Ishikawa (cell line): ENCODE data around the gene PTCD1.

Source experiments
- CEBPB ChIP-seq: IDR thresholded peaks from 2 replicates; pipeline ENCODE4 v1.6.1; 2012
- CREB1 ChIP-seq: IDR thresholded peaks from 2 replicates; pipeline ENCODE4 v1.6.1; 2012; ENCODE audit warnings: low read depth
- EGR1 ChIP-seq: IDR thresholded peaks from 2 replicates; pipeline ENCODE4 v1.6.1; 2012
- EP300 ChIP-seq: IDR thresholded peaks from 2 replicates; pipeline ENCODE4 v1.6.1; 2012; ENCODE audit warnings: borderline replicate concordance
- FOXM1 ChIP-seq: IDR thresholded peaks from 2 replicates; pipeline ENCODE4 v1.6.1; 2012; ENCODE audit warnings: low read depth, borderline replicate concordance
- MAX ChIP-seq: IDR thresholded peaks from 2 replicates; pipeline ENCODE4 v1.6.1; 2012
- NFIC ChIP-seq: IDR thresholded peaks from 2 replicates; pipeline ENCODE4 v1.6.1; 2012
- RAD21 ChIP-seq: IDR thresholded peaks from 2 replicates; pipeline ENCODE4 v1.6.1; 2012; ENCODE audit warnings: low read depth
- REST ChIP-seq: IDR thresholded peaks from 2 replicates; pipeline ENCODE4 v1.6.1; 2012; ENCODE audit warnings: low read depth, mild to moderate bottlenecking
- TAF1 ChIP-seq: IDR thresholded peaks from 2 replicates; pipeline ENCODE4 v1.6.1; 2012; ENCODE audit warnings: low read depth, mild to moderate bottlenecking
- TCF12 ChIP-seq: IDR thresholded peaks from 2 replicates; pipeline ENCODE4 v1.6.1; 2012; ENCODE audit warnings: low read depth
- TEAD4 ChIP-seq: IDR thresholded peaks from 2 replicates; pipeline ENCODE4 v1.6.1; 2012
- USF1 ChIP-seq: IDR thresholded peaks from 2 replicates; pipeline ENCODE4 v1.6.1; 2012
- YY1 ChIP-seq: IDR thresholded peaks from 2 replicates; pipeline ENCODE4 v1.6.1; 2012; ENCODE audit warnings: low read depth
- ZBTB7A ChIP-seq: IDR thresholded peaks from 2 replicates; pipeline ENCODE4 v1.6.1; 2012; ENCODE audit warnings: low read depth

The PTCD1 gene

GRCh38 chr7:99449326-99449725, 10.7 kb upstream of the PTCD1 start:
- TF ChIP-seq MAX = no peak
- no peak for TF ChIP-seq TCF12
- TF ChIP-seq USF1 = no peak
- no peak for TF ChIP-seq YY1
- no peak for TF ChIP-seq TEAD4
- TF ChIP-seq REST = no peak
- TF ChIP-seq ZBTB7A = no peak
- no peak for TF ChIP-seq EGR1
- no peak for TF ChIP-seq EP300
- TF ChIP-seq FOXM1 = no peak

GRCh38 chr7:99448855-99449254, 10.3 kb upstream of the PTCD1 start:
- no peak for TF ChIP-seq EP300
- no peak for TF ChIP-seq TAF1
- no peak for TF ChIP-seq TCF12
- TF ChIP-seq REST = no peak
- no peak for TF ChIP-seq ZBTB7A
- TF ChIP-seq CREB1 = no peak

GRCh38 chr7:99447943-99448342, 9.3 kb upstream of the PTCD1 start:
- TF ChIP-seq EP300 (no peak), TEAD4 (no peak), ZBTB7A (no peak), YY1 (no peak), CEBPB (no peak), FOXM1 (no peak), RAD21 (no peak), EGR1 (no peak), NFIC (no peak), REST (no peak), TCF12 (no peak), CREB1 (no peak), USF1 (no peak), MAX (no peak), TAF1 (no peak)

GRCh38 chr7:99446096-99446495, 7.5 kb upstream of the PTCD1 start:
- no peak for TF ChIP-seq TEAD4

- TF ChIP-seq MAX (no peak), USF1 (no peak), TEAD4 (no peak), TCF12 (no peak), CEBPB (peak; percentile 28; the same call in 1 of the 2 replicates), YY1 (no peak), EP300 (no peak), EGR1 (no peak)
These were observed 1.6 kb upstream of the PTCD1 start for GRCh38 chr7:99440195-99440594.
